Chondrocyte (in vitro differentiated cells): ENCODE data around the gene PCYT1B. TPM values are rescaled to one million over a fixed set of nuclear protein-coding genes. Genes with fewer than 3 reads are reported as not detected.

Experiments used
- DNase-seq: peaks from one replicate; pipeline ENCODE4 v3.0.0; 2021; ENCODE audit warnings: mixed read lengths, low spot score
- H3K27ac Mint-ChIP-seq: one replicate; pipeline ENCODE4 v1.8.0; 2021; ENCODE audit warnings: mild to moderate bottlenecking, moderate library complexity, mixed read lengths; ENCODE audit not compliant: unreplicated experiment
- H3K27me3 Mint-ChIP-seq: 2 replicates; pipeline ENCODE4 v1.8.0; 2021; ENCODE audit warnings: low read depth, mixed read lengths
- H3K36me3 Mint-ChIP-seq: 2 replicates; pipeline ENCODE4 v1.8.0; 2021; ENCODE audit warnings: low read depth, mixed read lengths
- H3K4me1 Mint-ChIP-seq: 2 replicates; pipeline ENCODE4 v1.8.0; 2021; ENCODE audit warnings: low read depth, mild to moderate bottlenecking, mixed read lengths
- H3K4me3 Mint-ChIP-seq: one replicate; pipeline ENCODE4 v1.8.0; 2021; ENCODE audit warnings: mild to moderate bottlenecking, moderate library complexity, mixed read lengths; ENCODE audit not compliant: unreplicated experiment
- H3K9me3 Mint-ChIP-seq: 2 replicates; pipeline ENCODE4 v1.8.0; 2021; ENCODE audit warnings: low read depth, mixed read lengths
- CTCF ChIP-seq: fragments of 200-600 bp; sonication (generic); IDR thresholded peaks from 2 replicates; pipeline ENCODE4 v1.5.0; 2021; ENCODE audit warnings: antibody characterized with exemption, mild to moderate bottlenecking, moderate library complexity
- total RNA-seq: library from RNA; stranded (reverse); gene quantifications from 3 replicates; pipeline ENCODE4 v1.2.1, GENCODE V29; 2021

PCYT1B gene
- total RNA-seq, 1 donor from 2014 or later, result 4.5 TPM

- Mint-ChIP-seq H3K4me3 (no peak overlapping the region), H3K4me1 (peaks cover 7% of the 10 kb centered on the region), H3K27ac (no peak overlapping the region), H3K27me3 (no peaks in the 10 kb centered on the region), H3K9me3 (no peaks in the 10 kb centered on the region), H3K36me3 (peaks cover 25% of the 10 kb centered on the region)
- DNase-seq, result no peak
- no peak for TF ChIP-seq CTCF
Observed at GRCh38 chrX:24542756-24543155, 104.4 kb downstream of the PCYT1B start.

GRCh38 chrX:24536551-24536950 is 110.6 kb downstream of the PCYT1B start:
- TF ChIP-seq CTCF, result no peak
- no peak for DNase-seq
- H3K27ac Mint-ChIP-seq, result no peak overlapping the region
- H3K4me3 Mint-ChIP-seq, result no peak overlapping the region
- no peaks in the 10 kb centered on the region for H3K27me3 Mint-ChIP-seq
- no peaks in the 10 kb centered on the region for H3K4me1 Mint-ChIP-seq
- H3K9me3 Mint-ChIP-seq, result no peaks in the 10 kb centered on the region
- H3K36me3 Mint-ChIP-seq, result peaks cover 28% of the 10 kb centered on the region

GRCh38 chrX:24528605-24529004 is 118.5 kb downstream of the PCYT1B start:
- Mint-ChIP-seq H3K27me3 (no peaks in the 10 kb centered on the region), H3K4me3 (no peak overlapping the region), H3K9me3 (no peaks in the 10 kb centered on the region)

GRCh38 chrX:24526616-24527015 is 120.5 kb downstream of the PCYT1B start:
- Mint-ChIP-seq H3K27me3 (no peaks in the 10 kb centered on the region), H3K36me3 (peaks cover 28% of the 10 kb centered on the region), H3K4me3 (no peak overlapping the region), H3K27ac (no peak overlapping the region), H3K9me3 (no peaks in the 10 kb centered on the region), H3K4me1 (peaks cover 10% of the 10 kb centered on the region)
- no peak for TF ChIP-seq CTCF
- DNase-seq, result no peak

More at GRCh38 chrX:24528605-24529004, 118.5 kb downstream of the PCYT1B start:
- TF ChIP-seq CTCF, result no peak
- DNase-seq, result no peak
- Mint-ChIP-seq H3K4me1 (peaks cover 10% of the 10 kb centered on the region), H3K36me3 (peaks cover 24% of the 10 kb centered on the region), H3K27ac (no peak overlapping the region)

- H3K27ac Mint-ChIP-seq, result no peak overlapping the region
Observed at GRCh38 chrX:24525455-24525854, 121.7 kb downstream of the PCYT1B start.

More at GRCh38 chrX:24525455-24525854, 121.7 kb downstream of the PCYT1B start:
- peaks cover 30% of the 10 kb centered on the region for H3K36me3 Mint-ChIP-seq
- no peaks in the 10 kb centered on the region for H3K27me3 Mint-ChIP-seq
- H3K4me3 Mint-ChIP-seq, result no peak overlapping the region
- peaks cover 6% of the 10 kb centered on the region for H3K4me1 Mint-ChIP-seq
- no peaks in the 10 kb centered on the region for H3K9me3 Mint-ChIP-seq
- TF ChIP-seq CTCF, result no peak
- DNase-seq, result no peak
